ENCODE measurements around the gene EXOSC7.

Gene EXOSC7

GRCh38 chr3:44993471-44994205 lies 17.6 kb downstream of the EXOSC7 start:
- DNase-seq (ENCODE audit: low spot score): no peak

DNA sequence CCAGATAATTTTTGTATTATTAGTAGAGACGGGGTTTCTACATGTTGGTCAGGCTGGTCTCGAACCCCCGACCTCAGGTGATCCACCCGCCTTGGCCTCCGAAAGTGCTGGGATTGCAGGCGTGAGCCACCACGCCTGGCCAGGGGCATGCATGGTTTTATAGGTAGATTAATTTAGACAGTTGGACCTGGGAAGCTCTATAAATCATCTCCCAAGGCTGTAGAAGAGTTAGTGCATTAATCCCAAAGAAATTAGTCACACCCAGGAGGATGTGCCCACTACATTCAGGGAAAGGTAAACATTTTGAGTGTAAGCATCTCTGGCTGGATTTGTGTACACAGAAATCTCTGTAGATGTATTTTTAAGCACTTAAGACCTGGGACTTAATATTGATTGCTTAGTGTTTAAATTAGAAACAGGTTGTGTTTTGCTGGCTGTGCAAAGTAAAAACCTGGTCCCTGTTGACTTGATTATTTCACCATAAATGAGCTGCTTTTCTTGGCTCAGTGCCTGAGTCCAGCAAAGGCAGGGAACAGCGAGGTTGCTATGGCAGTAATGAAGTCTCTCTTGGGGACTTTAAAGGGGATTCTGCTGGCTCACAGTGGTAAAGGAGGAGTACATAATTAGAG lies 19.2 kb downstream of the EXOSC7 start:
- DNase-seq (ENCODE audit: low spot score): no peak

- DNase-seq (ENCODE audit: low spot score): no peak
Measured at GRCh38 chr3:44996556-44996969, 20.5 kb downstream of the EXOSC7 start.

DNA sequence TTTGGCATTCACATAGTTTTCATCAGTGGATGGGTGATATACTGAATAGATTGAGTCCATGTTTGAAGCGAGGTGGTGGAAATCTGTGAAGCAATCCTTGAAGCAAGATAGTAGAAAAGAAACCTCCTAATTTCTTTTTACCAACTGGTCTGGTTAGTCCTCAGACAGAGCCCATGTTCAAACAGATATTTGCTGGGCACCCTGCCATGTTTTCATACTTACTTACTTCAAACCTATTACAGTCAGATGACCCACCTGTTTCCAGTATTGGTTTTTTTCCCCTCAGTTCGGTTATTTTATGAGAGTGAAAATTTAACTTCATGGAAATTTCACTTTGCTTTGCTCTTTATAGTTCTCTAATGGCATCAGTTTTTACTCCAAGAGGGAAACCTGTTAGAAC lies 23.7 kb downstream of the EXOSC7 start:
- no peak for DNase-seq (ENCODE audit: low spot score)

DNA sequence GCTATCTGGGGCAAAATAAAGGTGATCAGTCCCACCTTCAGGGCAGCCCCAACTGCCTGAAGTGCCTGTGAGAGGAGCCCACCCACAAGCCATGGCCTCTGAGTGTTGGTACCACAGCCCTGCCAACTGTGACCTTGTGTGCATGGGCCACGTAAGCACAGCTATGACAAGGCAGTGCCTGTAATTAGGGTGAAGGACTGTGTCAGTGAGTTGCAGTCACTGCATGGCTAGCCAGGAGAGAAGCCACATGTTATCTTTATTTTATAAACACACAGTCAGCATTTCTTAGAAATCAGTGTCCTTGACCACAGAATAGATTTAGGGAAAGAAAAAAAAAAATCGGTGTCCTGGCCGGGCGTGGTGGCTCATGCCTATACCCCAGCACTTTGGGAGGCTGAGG lies 24.8 kb downstream of the EXOSC7 start:
- DNase-seq (ENCODE audit: low spot score): no peak

GRCh38 chr3:45001738-45002137 lies 25.7 kb downstream of the EXOSC7 start:
- no peak for DNase-seq (ENCODE audit: low spot score)

DNA sequence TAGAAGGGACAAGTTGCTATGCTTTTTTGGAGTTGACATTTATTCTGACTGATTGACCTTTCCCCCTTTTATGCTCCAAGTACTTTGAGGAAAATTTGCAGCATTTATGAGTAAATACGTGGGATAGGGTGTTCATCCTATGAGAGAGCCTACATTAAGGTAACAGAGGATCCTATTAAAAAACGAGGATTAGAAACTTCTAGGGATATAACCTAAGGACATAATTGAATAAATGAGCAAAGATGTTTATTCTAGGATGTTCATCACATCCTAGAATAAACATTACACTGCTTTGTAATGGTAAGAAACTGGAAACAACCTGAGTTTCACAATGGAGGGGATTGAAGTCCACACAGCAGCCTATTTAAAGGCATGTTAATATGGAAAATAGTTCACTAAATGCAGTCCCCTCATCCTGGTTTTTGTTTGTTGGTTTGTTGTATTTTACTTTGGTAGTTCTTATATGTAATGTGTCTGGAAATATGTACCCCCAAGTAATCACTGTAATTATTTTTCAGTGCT lies 26.2 kb downstream of the EXOSC7 start:
- DNase-seq (ENCODE audit: low spot score): no peak

GRCh38 chr3:45002720-45003119 lies 26.7 kb downstream of the EXOSC7 start:
- DNase-seq (ENCODE audit: low spot score): no peak

DNA sequence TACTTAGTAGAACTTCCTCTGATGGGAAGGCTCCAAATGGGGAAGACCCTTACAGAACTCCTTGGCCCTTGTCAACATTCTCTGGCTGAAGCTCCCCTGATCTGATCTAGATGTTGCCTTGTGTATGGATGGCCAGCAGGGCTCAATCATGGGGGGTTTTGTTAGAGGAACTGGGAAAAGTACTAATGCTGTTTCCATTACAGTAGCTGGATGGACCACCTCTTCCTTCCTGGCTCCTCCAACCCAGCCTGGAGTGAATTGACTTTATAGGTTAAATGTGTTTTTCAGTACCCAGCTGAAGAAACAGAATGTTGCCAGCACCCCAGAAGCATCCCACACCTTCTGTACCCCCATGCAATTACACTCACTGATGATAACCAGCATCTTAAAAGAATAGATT lies 27.4 kb downstream of the EXOSC7 start:
- no peak for DNase-seq (ENCODE audit: low spot score)

GRCh38 chr3:45003859-45004258 lies 27.8 kb downstream of the EXOSC7 start:
- no peak for DNase-seq (ENCODE audit: low spot score)

DNA sequence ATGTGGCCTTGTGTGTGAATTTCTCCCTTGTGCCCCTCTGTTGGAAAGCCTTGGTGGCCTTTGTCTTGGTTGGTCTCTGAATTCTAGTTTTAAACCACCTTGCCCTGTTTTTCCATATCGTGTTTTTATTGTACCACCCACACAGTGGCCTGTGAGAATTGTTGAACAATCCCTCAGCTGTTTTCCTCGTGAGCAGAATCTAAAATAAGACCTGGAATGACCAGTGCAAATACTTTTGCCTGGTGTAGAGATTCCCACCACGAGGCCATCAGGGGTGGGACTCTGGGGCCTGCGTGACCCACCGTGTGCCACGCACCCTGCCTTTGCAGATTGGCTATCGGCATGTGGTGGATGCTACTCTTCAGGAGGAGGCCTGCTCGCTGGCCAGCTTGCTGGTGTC lies 31.0 kb downstream of the EXOSC7 start:
- DNase-seq (ENCODE audit: low spot score): no peak

DNA sequence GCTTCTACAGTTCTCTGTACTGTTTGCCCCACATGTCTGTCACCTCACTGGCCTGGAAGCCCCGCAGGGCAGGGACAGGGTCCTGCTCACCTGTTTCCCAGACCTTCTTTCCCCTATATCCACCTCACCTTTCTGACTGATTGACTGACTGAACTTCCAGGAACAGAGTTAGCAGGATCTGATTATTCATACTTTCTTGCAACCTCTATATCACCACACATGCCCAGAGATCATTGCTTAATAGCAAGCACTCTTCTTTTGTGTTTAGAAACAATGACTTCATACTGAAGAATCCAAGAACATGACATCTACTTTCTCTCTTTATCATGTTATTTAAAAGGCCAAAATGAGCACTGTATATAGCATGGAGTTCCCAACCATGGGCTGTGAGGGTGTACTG lies 32.1 kb downstream of the EXOSC7 start:
- no peak for DNase-seq (ENCODE audit: low spot score)

- no peak for DNase-seq (ENCODE audit: low spot score)
Measured at GRCh38 chr3:45009868-45010267, 33.8 kb downstream of the EXOSC7 start.

DNA sequence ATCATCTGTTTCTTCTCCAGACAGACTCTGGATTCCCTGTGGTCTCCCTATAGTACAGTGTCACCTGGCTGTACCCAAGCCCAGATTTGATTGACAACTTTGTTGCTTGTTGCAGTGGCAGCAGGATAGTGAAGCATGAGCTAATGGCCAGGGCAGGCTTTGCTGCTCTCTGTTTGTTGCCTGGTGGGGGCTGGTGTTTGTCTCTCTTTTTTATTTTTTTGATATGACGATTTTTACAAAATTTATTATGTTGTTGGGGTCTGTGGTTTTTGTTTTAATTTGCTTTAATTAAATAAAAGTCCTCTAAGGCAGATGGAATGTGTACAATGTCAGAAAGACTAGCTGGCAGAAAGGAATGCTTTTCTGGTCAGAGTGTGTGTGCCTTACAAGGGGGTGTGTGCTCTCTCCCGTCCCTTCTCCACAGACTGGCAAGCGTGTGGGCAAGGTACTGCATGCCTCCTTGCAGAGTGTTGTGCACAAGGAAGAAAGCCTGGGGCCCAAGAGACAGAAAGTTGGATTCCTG lies 34.8 kb downstream of the EXOSC7 start:
- DNase-seq (ENCODE audit: low spot score): no peak

DNA sequence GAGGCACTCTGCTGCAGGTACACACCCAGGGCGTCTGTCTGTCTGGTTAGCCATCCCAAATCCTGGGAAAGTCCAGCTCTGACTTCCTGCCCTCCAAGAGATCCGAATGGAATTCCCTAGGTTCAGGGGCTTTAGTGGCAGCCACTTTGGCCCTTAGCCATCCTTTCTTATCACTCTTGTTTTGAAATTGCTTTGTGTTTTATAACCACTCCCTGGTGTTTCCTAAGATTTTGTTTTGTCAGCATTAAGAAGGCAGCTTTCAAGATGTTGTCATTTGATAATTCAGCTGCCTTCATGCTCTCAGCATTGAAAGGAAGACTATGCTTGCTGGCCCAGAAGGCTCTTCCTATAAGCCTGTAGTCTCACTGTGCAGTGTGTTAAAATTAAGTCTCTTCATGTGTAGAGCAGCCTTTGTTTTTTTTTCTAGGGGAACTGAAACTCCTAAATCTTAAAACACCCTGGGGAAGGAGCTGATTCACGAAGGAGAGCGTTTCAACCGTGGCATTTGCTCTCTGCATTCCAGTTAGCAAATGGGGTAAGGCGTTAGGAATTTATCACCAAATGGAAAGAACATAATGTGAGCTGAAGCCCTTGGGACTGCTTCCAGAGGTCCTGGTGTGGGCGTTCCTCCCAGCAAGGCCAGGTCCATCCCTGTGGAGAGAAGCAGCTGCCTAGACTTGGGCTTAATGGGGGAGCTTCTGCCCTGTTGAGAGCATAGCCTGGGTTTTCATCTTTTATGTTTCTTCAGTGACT lies 35.9 kb downstream of the EXOSC7 start:
- DNase-seq (ENCODE audit: low spot score): peak; percentile 28

- DNase-seq (ENCODE audit: low spot score): no peak
Measured at GRCh38 chr3:45012577-45012976, 36.5 kb downstream of the EXOSC7 start.

GRCh38 chr3:45016916-45017315 lies 40.9 kb downstream of the EXOSC7 start:
- no peak for DNase-seq (ENCODE audit: low spot score)

DNA sequence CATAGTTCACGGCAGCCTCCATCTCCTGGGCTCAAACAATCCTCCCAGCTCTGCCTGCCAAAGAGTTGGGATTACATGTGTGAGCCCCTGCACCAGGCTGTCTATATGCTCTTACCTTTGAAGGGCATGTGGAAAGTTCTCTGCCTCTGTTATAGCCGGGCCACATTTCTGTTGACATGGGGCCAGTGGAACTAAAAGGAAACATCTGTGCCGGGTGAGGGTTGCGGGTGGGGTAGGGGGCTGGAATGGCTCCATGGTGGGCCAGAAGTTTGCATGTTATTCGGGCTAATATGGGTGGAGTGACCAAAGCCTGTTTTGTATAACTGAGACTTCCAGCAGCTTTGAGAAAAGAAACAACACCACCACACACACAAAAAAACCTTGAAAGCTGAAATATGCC lies 41.8 kb downstream of the EXOSC7 start:
- no peak for DNase-seq (ENCODE audit: low spot score)

GRCh38 chr3:45020534-45020933 lies 44.5 kb downstream of the EXOSC7 start:
- DNase-seq (ENCODE audit: low spot score): no peak

GRCh38 chr3:45021524-45022297 lies 45.7 kb downstream of the EXOSC7 start:
- no peak for DNase-seq (ENCODE audit: low spot score)

DNA sequence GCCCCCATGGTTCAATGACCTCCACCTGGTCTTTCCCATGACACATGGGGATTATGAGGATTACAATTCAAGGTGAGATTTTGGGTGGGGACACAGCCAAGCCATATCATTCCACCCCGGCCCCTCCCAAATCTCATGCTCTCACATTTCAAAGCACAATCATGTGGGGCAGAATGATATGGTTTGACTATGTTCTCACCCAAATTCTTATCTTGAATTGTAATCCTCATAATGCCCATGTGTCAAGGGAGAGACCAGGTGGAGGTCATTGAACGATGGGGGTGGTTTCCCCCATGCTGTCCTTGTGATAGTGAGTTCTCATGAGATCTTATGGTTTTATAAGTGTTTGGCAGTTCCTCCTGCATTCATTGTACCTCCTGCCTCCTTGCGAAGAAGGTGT lies 47.6 kb downstream of the EXOSC7 start:
- DNase-seq (ENCODE audit: low spot score): no peak
